GM12878 (cell line): ENCODE measurements around the gene PACS1. TPM values are rescaled to one million over a fixed set of nuclear protein-coding genes. Genes with fewer than 3 reads are reported as not detected.
A peak's percentile ranks its signal among the peaks of the same experiment; 100 is the strongest.

Experiments
- ATAC-seq: fragments of 200-7000 bp; cut with Tn5 transposase; 3 replicates; pipeline ENCODE4 v1.9.1; 2020; ENCODE audit warnings: mild to moderate bottlenecking, moderate library complexity
- BruUV-seq: library from RNA; stranded (reverse); fragments of 400-500 nt; replicated peaks from 2 replicates; lab custom pipeline; 2021; lab: Mats Ljungman, UMichigan
- CTCF ChIA-PET: fragments of 300-600 bp; sonication (Branson Sonifier 250); formaldehyde crosslinking; extraction: SDS; loops from one replicate; lab custom pipeline; 2021; ENCODE audit warnings: inconsistent platforms; lab: Yijun Ruan, JAX
- POLR2A ChIA-PET: fragments of 350-600 bp; formaldehyde crosslinking; extraction: SDS; loops from one replicate; lab custom pipeline; 2021; ENCODE audit warnings: inconsistent platforms; lab: Charles Lee
- RAD21 ChIA-PET: fragments of 300-600 bp; sonication (Branson Sonifier 250); formaldehyde crosslinking; loops from one replicate; lab custom pipeline; 2023; ENCODE audit warnings: antibody characterized with exemption; ENCODE audit not compliant: unreplicated experiment; lab: Charles Lee
- SMC1A ChIA-PET: fragments of 300-600 bp; sonication (Branson Sonifier 250); formaldehyde crosslinking; loops from one replicate; lab custom pipeline; 2023; ENCODE audit not compliant: unreplicated experiment, uncharacterized antibody; lab: Charles Lee
- DNase-seq: peaks from one replicate; pipeline ENCODE4 v3.0.0-alpha.2; 2011; ENCODE audit warnings: low read depth, low spot score
- FAIRE-seq: peaks from 3 replicates; lab custom pipeline; 2011; peaks lifted over from hg19 to GRCh38; lab: Jason Lieb, UNC
- H2AFZ ChIP-seq: 2 replicates; pipeline ENCODE4 v1.6.0; 2011; ENCODE audit warnings: low read depth, low read length, control low read depth; ENCODE audit not compliant: control insufficient read depth
- H3K27ac ChIP-seq: 2 replicates; pipeline ENCODE4 v1.5.1; 2011; ENCODE audit warnings: control low read depth; ENCODE audit not compliant: control insufficient read depth, insufficient read depth
- H3K27me3 ChIP-seq, 2 experiments: replicated peaks in 1 of 2; 2 replicates each; pipeline versions ENCODE4 v1.6.0 to v1.6.1; 2011; ENCODE audit warnings: low read length in 1 of 2; ENCODE audit not compliant: control insufficient read depth in 2 of 2, insufficient read depth in 2 of 2
- H3K36me3 ChIP-seq, 2 experiments: 2 replicates each; pipeline ENCODE4 v1.5.1; 2011; ENCODE audit warnings: low read length in 1 of 2; ENCODE audit not compliant: control insufficient read depth in 2 of 2, insufficient read depth in 2 of 2
- H3K4me1 ChIP-seq: 2 replicates; pipeline ENCODE4 v1.6.1; 2011; ENCODE audit warnings: mild to moderate bottlenecking, low read length, moderate library complexity, mixed read lengths; ENCODE audit not compliant: control insufficient read depth, insufficient read depth
- H3K4me2 ChIP-seq: 2 replicates; pipeline ENCODE4 v1.6.0; 2011; ENCODE audit warnings: control low read depth; ENCODE audit not compliant: control insufficient read depth, insufficient read depth
- H3K4me3 ChIP-seq: fragments of 200-600 bp; sonication (generic); 2 replicates; pipeline ENCODE4 v1.5.1; 2016
- H3K79me2 ChIP-seq: 2 replicates; pipeline ENCODE4 v1.6.0; 2011; ENCODE audit warnings: low read length; ENCODE audit not compliant: control insufficient read depth, insufficient read depth
- H3K9ac ChIP-seq: 2 replicates; pipeline ENCODE4 v1.8.0; 2011; ENCODE audit warnings: low read length, control low read depth, mixed read lengths; ENCODE audit not compliant: control insufficient read depth, insufficient read depth
- H3K9me3 ChIP-seq: replicated peaks from 3 replicates; pipeline ENCODE4 v1.5.1; 2011; ENCODE audit warnings: mild to moderate bottlenecking, low read length; ENCODE audit not compliant: control insufficient read depth, insufficient read depth
- H4K20me1 ChIP-seq: 2 replicates; pipeline ENCODE4 v1.6.0; 2011; ENCODE audit not compliant: control insufficient read depth, insufficient read depth
- BHLHE40 ChIP-seq, 2 experiments: fragments of 450-650 bp in 1 of 2; IDR thresholded peaks; 2 replicates each; pipeline ENCODE4 v1.6.1; 2011 to 2017; ENCODE audit warnings: low read depth in 2 of 2, borderline replicate concordance in 1 of 2, improper control_type of control experiment in 1 of 2, low read length in 1 of 2, mild to moderate bottlenecking in 1 of 2
- CBX5 ChIP-seq: sonication (generic); IDR thresholded peaks from 2 replicates; pipeline ENCODE4 v1.6.1; 2016; ENCODE audit warnings: low read depth, moderate library complexity, mild to moderate bottlenecking, inconsistent platforms
- FOS ChIP-seq: IDR thresholded peaks from 3 replicates; pipeline ENCODE4 v1.6.1; 2011; ENCODE audit warnings: borderline replicate concordance; ENCODE audit not compliant: insufficient read length; ENCODE audit errors: extremely low read depth
- GATAD2B ChIP-seq: fragments of 450-650 bp; conservative IDR thresholded peaks from 2 replicates; pipeline ENCODE4 v1.6.1; 2017; ENCODE audit warnings: low read depth, mild to moderate bottlenecking, moderate library complexity
- NFYA ChIP-seq: IDR thresholded peaks from 2 replicates; pipeline ENCODE4 v1.6.1; 2011; ENCODE audit warnings: low read depth, mild to moderate bottlenecking, low read length, improper control_type of control experiment, borderline replicate concordance
- NRF1 ChIP-seq: conservative IDR thresholded peaks from 2 replicates; pipeline ENCODE4 v1.6.1; 2011; ENCODE audit warnings: mild to moderate bottlenecking, low read depth, low read length, improper control_type of control experiment
- POLR2AphosphoS5 ChIP-seq: IDR thresholded peaks from 2 replicates; pipeline ENCODE4 v1.6.1; 2011; ENCODE audit warnings: mild to moderate bottlenecking, low read length, inconsistent platforms
- RFX5 ChIP-seq: IDR thresholded peaks from 2 replicates; pipeline ENCODE4 v1.6.1; 2011; ENCODE audit warnings: low read depth, low read length, improper control_type of control experiment
- SMC3 ChIP-seq: IDR thresholded peaks from 2 replicates; pipeline ENCODE4 v1.6.1; 2011; ENCODE audit warnings: low read length, improper control_type of control experiment, borderline replicate concordance
- SREBF1 ChIP-seq: IDR thresholded peaks from 2 replicates; pipeline ENCODE4 v1.6.1; 2012; ENCODE audit warnings: mild to moderate bottlenecking, low read length
- STAT1 ChIP-seq: fragments of 450-650 bp; conservative IDR thresholded peaks from 2 replicates; pipeline ENCODE4 v1.6.1; 2014; ENCODE audit warnings: antibody characterized with exemption, mild to moderate bottlenecking
- WGBS: methylation state at CpG from one replicate; pipeline ENCODE4 v1.1.6; 2016; ENCODE audit warnings: low lambda C conversion rate; ENCODE audit not compliant: insufficient replicate concordance, insufficient coverage; ENCODE audit errors: missing lambda C conversion rate; 5-methylcytosine and 5-hydroxymethylcytosine counted together
- in situ Hi-C: fragments of 300-500 bp; cut with MboI; formaldehyde crosslinking; loops from 9 replicates; pipeline ENCODE4 v1.14.3; 2018; ENCODE audit warnings: mixed read lengths
- intact Hi-C: fragments of 100-400 bp; cut with micrococcal nuclease; formaldehyde crosslinking; loops from one replicate; pipeline ENCODE4 v1.14.2; 2022; ENCODE audit not compliant: unreplicated experiment
- polyA plus RNA-seq, 11 experiments: library from polyadenylated mRNA; depleted of rRNA in 4 of 11; unstranded in 6 of 11; stranded (reverse) in 5 of 11; fragments of >200 nt; fragmentation: Nextera tagmentation in 4 of 11; fragmentation: Illumina TruSeq in 1 of 11; extraction: Ambion mirVana in 4 of 11; extraction: Trizol in 1 of 11; gene quantifications; 1 replicate in 1 of 11; 2 replicates in 10 of 11; pipeline versions ENCODE4 v1.2.1 to v1.2.3, GENCODE V29; 2011 to 2016; ENCODE audit warnings: inconsistent platforms in 2 of 11, missing spikeins in 2 of 11, low read depth in 1 of 11
- total RNA-seq, 4 experiments: library from RNA; depleted of rRNA in 3 of 4; stranded (reverse); fragments of >200 nt in 3 of 4; fragmentation: Illumina TruSeq in 1 of 4; extraction: Trizol in 1 of 4; gene quantifications; 2 replicates each; pipeline versions ENCODE4 v1.2.1 to v1.2.3, GENCODE V29; 2013 to 2021
- TF ChIP-seq, protein P1 (sequence below): fragments of 450-650 bp; IDR thresholded peaks from 2 replicates; pipeline ENCODE4 v1.6.1; 2016; ENCODE audit warnings: mild to moderate bottlenecking, moderate library complexity, borderline replicate concordance
- TF ChIP-seq, protein P2 (sequence below): fragments of 450-650 bp; formaldehyde crosslinking; IDR thresholded peaks from 2 replicates; pipeline ENCODE4 v1.4.0; 2022; ENCODE audit warnings: mild to moderate bottlenecking, moderate library complexity
- TF ChIP-seq, protein P3 (sequence below): IDR thresholded peaks from 2 replicates; pipeline ENCODE4 v1.6.1; 2011; ENCODE audit warnings: low read depth, mild to moderate bottlenecking, low read length, moderate library complexity, borderline replicate concordance; ENCODE audit errors: extremely low read depth

PACS1 gene
- total and polyA plus RNA-seq, 10 of the 15 experiments (the other 5 are each of a cell fraction or from before 2014, with no cell fraction given) = 1.1 to 74.3 (median 17.9) TPM

DNA sequence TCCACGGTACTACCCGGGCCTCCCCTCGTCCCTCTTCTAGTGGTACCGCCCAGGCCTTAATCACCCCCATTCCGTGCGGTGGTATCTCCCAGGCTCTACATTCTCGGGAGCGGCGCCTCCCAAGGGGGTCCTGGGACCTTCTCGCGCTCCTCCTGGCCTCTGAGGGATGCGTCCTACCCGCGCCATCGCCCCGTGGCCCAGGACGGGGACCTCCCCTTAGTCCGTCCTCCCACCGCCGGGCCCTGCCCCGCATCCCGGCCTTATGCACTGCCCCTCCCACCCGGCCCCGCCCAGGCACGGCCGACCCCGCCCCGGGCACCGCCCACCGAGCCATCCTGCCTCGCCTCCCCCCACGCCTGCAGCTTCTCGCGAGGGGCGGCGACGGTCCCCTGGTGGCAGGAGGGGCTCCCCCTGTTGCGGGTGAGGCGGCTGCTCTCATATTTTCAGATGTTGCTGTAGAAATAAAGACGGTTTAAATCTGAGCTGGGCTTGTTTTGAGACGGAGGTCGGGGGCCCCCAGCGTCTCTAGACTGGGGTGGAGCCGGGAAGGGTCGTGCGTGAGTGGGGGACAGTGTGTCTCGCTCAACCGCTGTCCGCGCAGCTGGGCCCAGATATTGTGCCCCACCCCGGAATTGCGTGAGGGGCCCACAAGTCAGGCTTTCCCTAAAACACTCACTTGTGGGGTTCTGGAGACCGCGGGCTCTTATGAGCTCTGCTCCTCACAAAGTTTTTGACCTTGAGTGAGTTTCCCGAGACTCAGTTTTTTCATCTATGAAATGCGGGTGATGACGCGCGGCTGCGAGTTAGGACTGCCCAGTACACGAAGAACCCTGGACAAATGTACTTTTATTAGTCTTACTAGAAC, 197.5 kb downstream of the PACS1 start:
- peaks cover 27% of the 10 kb centered on the region for H3K79me2 ChIP-seq
- peak; percentile 54 for DNase-seq
- peak overlapping the region; percentile 77 for H3K4me3 ChIP-seq
- peak overlapping the region; percentile 99 for H3K4me2 ChIP-seq
- no peaks in the 10 kb centered on the region for H3K27me3 ChIP-seq
- RAD21 ChIA-PET = interaction anchor here (0.7 to 2.2 kb wide), 5 partner anchors 14 to 46 kb away, joined by 3 to 9 read pairs (median 4); partner anchors contain the start of gene YIF1A
- peaks cover 17 to 28% of the 10 kb centered on the region in 2 experiments for H3K36me3 ChIP-seq
- peak overlapping the region; percentile 95 for H2AFZ ChIP-seq
- SMC1A ChIA-PET = interaction anchor here (0.7 to 2.4 kb wide), 9 partner anchors 9 to 245 kb away, joined by 3 to 10 read pairs (median 3); partner anchors contain the start of genes CNIH2 and SF3B2
- H3K9ac ChIP-seq = peak overlapping the region; percentile 92
- 1% methylated on average over 50 of the region's 61 CpGs for WGBS
- no peaks in the 10 kb centered on the region for H4K20me1 ChIP-seq
- intact Hi-C loops (loop anchor here (2.0 kb wide), 1 partner anchor 15 kb away; no protein-coding TSS in a partner anchor), in situ Hi-C loops (no loop called here)
- H3K27ac ChIP-seq = peak overlapping the region; percentile 94
- H3K4me1 ChIP-seq = peaks cover 11% of the 10 kb centered on the region
- CTCF ChIA-PET = interaction anchor here (0.8 to 1.6 kb wide), 8 partner anchors 8 to 223 kb away, joined by 3 to 5 read pairs (median 4); partner anchors contain the start of gene YIF1A
- BruUV-seq = no TSS peak
- peak; percentile 83 for ATAC-seq
- POLR2A ChIA-PET = interaction anchor here (0.5 to 2.6 kb wide), 19 partner anchors 13 to 1772 kb away, joined by 3 to 26 read pairs (median 4); partner anchors contain the start of genes CD248, SF3B2 and YIF1A
- FAIRE-seq = peak; percentile 52
- H3K9me3 ChIP-seq = no peaks in the 10 kb centered on the region
- TF ChIP-seq FOS (no peak), RFX5 (no peak), POLR2AphosphoS5 (no peak), SREBF1 (peak; percentile 68), GATAD2B (0 out of 2 replicates have a peak, but pooled peaks have one; percentile 27), NRF1 (no peak), BHLHE40 (IDR thresholded peaks at IDR 0.05; ENCODE audit: borderline replicate concordance in 1 of 2, low read depth in 2 of 2, low read length in 1 of 2) (peak; percentile 78 to 82), STAT1 (no peak), SMC3 (no peak), CBX5 (no peak), NFYA (no peak)
- TF ChIP-seq, protein P1, sequence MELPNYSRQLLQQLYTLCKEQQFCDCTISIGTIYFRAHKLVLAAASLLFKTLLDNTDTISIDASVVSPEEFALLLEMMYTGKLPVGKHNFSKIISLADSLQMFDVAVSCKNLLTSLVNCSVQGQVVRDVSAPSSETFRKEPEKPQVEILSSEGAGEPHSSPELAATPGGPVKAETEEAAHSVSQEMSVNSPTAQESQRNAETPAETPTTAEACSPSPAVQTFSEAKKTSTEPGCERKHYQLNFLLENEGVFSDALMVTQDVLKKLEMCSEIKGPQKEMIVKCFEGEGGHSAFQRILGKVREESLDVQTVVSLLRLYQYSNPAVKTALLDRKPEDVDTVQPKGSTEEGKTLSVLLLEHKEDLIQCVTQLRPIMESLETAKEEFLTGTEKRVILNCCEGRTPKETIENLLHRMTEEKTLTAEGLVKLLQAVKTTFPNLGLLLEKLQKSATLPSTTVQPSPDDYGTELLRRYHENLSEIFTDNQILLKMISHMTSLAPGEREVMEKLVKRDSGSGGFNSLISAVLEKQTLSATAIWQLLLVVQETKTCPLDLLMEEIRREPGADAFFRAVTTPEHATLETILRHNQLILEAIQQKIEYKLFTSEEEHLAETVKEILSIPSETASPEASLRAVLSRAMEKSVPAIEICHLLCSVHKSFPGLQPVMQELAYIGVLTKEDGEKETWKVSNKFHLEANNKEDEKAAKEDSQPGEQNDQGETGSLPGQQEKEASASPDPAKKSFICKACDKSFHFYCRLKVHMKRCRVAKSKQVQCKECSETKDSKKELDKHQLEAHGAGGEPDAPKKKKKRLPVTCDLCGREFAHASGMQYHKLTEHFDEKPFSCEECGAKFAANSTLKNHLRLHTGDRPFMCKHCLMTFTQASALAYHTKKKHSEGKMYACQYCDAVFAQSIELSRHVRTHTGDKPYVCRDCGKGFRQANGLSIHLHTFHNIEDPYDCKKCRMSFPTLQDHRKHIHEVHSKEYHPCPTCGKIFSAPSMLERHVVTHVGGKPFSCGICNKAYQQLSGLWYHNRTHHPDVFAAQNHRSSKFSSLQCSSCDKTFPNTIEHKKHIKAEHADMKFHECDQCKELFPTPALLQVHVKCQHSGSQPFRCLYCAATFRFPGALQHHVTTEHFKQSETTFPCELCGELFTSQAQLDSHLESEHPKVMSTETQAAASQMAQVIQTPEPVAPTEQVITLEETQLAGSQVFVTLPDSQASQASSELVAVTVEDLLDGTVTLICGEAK = no peak
- TF ChIP-seq, protein P2, sequence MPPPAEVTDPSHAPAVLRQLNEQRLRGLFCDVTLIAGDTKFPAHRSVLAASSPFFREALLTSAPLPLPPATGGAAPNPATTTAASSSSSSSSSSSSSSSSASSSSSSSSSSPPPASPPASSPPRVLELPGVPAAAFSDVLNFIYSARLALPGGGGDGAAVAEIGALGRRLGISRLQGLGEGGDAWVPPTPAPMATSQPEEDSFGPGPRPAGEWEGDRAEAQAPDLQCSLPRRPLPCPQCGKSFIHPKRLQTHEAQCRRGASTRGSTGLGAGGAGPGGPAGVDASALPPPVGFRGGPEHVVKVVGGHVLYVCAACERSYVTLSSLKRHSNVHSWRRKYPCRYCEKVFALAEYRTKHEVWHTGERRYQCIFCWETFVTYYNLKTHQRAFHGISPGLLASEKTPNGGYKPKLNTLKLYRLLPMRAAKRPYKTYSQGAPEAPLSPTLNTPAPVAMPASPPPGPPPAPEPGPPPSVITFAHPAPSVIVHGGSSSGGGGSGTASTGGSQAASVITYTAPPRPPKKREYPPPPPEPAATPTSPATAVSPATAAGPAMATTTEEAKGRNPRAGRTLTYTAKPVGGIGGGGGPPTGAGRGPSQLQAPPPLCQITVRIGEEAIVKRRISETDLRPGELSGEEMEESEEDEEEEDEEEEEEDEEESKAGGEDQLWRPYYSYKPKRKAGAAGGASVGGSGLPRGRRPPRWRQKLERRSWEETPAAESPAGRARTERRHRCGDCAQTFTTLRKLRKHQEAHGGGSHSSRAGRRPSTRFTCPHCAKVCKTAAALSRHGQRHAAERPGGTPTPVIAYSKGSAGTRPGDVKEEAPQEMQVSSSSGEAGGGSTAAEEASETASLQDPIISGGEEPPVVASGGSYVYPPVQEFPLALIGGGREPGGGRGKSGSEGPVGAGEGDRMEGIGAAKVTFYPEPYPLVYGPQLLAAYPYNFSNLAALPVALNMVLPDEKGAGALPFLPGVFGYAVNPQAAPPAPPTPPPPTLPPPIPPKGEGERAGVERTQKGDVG (CRISPR knock-in tag) = no peak
- TF ChIP-seq, protein P3, sequence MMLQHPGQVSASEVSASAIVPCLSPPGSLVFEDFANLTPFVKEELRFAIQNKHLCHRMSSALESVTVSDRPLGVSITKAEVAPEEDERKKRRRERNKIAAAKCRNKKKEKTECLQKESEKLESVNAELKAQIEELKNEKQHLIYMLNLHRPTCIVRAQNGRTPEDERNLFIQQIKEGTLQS = no peak
